ENCODE measurements around the gene SFXN3. TPM values are rescaled to one million over a fixed set of nuclear protein-coding genes. Genes with fewer than 3 reads are reported as not detected.

Gene SFXN3
- total and polyA plus RNA-seq, 2 of the 13 experiments (the other 11 are each of a cell fraction or from before 2014, with no cell fraction given): 16.8 to 71.5 TPM

DNA sequence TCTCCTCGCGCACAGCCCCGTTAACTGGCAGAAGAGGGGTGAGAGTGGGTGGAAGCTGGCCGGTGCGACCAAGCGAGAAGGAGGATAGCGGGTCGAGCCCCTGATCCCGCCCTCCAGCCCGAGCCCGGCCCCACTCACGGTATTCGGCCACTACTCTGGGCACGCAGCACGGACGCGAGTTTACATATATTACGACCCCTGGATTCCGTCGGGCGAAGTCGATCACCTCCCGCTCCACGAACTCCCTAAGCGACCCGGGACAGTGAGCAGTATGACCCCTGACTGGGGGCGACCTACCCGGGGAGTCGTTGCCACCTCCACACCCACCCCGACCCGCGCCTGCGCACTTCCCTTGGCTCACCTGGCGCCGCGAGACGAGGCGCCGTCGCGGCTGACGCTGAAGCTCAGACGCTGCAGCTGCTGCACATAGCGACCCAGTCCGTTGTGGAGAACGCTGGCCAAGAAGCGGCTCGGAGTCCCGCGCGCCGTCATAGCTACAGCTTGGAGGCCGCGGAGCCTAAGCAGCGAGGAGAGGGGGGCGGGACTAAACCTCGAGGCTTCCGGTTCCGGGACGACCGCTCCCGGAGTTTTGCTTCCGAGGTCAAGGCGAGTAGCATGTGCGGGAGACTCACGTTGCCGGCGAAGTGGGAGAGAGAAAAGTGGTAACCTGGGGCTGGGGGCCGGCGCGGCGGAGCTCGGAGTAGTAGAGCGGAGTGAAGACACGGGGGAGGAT, 43.9 kb upstream of the SFXN3 start, which contains the start of the genes MRPL43 and TWNK (continued):
- TF ChIP-seq ETS1 (CRISPR knock-in tag; IDR thresholded peaks at IDR 0.05) (no peak), ZNF143 (CRISPR knock-in tag; IDR thresholded peaks at IDR 0.05) (no peak; the same call in 1 of the 2 replicates), ZMAT3 (CRISPR knock-in tag; conservative IDR thresholded peaks at IDR 0.05) (no peak), SRSF4 (IDR thresholded peaks at IDR 0.05; ENCODE audit: low read depth, low read length, poor library complexity, severe bottlenecking) (no peak), ADNP (CRISPR knock-in tag; IDR thresholded peaks at IDR 0.05) (no peak), MEF2D (CRISPR knock-in tag; IDR thresholded peaks at IDR 0.05) (peak; percentile 57; the same call in 1 of the 2 replicates), MLXIP (CRISPR knock-in tag; IDR thresholded peaks at IDR 0.05; ENCODE audit: borderline replicate concordance) (no peak), ZNF558 (CRISPR knock-in tag; IDR thresholded peaks at IDR 0.05; ENCODE audit: borderline replicate concordance) (peak; percentile 82; the same call in 1 of the 2 replicates), ZNF597 (CRISPR knock-in tag; IDR thresholded peaks at IDR 0.05) (no peak), TP53 (CRISPR knock-in tag; conservative IDR thresholded peaks at IDR 0.05) (no peak), FOXA3 (CRISPR knock-in tag; IDR thresholded peaks at IDR 0.05) (no peak; the same call in 1 of the 2 replicates), ARNT2 (CRISPR knock-in tag; IDR thresholded peaks at IDR 0.05; ENCODE audit: low read depth) (peak; percentile 70; the same call in 1 of the 2 replicates), ZNF660 (CRISPR knock-in tag; IDR thresholded peaks at IDR 0.05; ENCODE audit: borderline replicate concordance, low read depth) (peak; percentile 36; the same call in 1 of the 2 replicates), MXI1 (IDR thresholded peaks at IDR 0.05; ENCODE audit: borderline replicate concordance, low read depth, low read length) (peak; percentile 98), KLF6 (CRISPR knock-in tag; IDR thresholded peaks at IDR 0.05) (peak; percentile 45; the same call in 1 of the 2 replicates)
- TF ChIP-seq, protein P1, sequence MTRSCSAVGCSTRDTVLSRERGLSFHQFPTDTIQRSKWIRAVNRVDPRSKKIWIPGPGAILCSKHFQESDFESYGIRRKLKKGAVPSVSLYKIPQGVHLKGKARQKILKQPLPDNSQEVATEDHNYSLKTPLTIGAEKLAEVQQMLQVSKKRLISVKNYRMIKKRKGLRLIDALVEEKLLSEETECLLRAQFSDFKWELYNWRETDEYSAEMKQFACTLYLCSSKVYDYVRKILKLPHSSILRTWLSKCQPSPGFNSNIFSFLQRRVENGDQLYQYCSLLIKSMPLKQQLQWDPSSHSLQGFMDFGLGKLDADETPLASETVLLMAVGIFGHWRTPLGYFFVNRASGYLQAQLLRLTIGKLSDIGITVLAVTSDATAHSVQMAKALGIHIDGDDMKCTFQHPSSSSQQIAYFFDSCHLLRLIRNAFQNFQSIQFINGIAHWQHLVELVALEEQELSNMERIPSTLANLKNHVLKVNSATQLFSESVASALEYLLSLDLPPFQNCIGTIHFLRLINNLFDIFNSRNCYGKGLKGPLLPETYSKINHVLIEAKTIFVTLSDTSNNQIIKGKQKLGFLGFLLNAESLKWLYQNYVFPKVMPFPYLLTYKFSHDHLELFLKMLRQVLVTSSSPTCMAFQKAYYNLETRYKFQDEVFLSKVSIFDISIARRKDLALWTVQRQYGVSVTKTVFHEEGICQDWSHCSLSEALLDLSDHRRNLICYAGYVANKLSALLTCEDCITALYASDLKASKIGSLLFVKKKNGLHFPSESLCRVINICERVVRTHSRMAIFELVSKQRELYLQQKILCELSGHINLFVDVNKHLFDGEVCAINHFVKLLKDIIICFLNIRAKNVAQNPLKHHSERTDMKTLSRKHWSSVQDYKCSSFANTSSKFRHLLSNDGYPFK (CRISPR knock-in tag; IDR thresholded peaks at IDR 0.05; ENCODE audit: borderline replicate concordance): peak; percentile 86; the same call in 1 of the 2 replicates
- TF ChIP-seq, protein P2, sequence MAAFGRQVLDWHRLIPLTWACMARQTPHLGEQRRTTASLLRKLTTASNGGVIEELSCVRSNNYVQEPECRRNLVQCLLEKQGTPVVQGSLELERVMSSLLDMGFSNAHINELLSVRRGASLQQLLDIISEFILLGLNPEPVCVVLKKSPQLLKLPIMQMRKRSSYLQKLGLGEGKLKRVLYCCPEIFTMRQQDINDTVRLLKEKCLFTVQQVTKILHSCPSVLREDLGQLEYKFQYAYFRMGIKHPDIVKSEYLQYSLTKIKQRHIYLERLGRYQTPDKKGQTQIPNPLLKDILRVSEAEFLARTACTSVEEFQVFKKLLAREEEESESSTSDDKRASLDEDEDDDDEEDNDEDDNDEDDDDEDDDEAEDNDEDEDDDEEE (CRISPR knock-in tag; IDR thresholded peaks at IDR 0.05): peak; percentile 72; the same call in 1 of the 2 replicates
- TF ChIP-seq, protein P3, sequence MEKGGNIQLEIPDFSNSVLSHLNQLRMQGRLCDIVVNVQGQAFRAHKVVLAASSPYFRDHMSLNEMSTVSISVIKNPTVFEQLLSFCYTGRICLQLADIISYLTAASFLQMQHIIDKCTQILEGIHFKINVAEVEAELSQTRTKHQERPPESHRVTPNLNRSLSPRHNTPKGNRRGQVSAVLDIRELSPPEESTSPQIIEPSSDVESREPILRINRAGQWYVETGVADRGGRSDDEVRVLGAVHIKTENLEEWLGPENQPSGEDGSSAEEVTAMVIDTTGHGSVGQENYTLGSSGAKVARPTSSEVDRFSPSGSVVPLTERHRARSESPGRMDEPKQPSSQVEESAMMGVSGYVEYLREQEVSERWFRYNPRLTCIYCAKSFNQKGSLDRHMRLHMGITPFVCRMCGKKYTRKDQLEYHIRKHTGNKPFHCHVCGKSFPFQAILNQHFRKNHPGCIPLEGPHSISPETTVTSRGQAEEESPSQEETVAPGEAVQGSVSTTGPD (CRISPR knock-in tag; IDR thresholded peaks at IDR 0.05): no peak
